Measurements from ENCODE around the gene PRSS38. TPM values are rescaled to one million over a fixed set of nuclear protein-coding genes. Genes with fewer than 3 reads are reported as not detected.
A peak's percentile ranks its signal among the peaks of the same experiment; 100 is the strongest.

The PRSS38 gene
- total and polyA plus RNA-seq, 2 experiments from 2014 or later = not detected

DNA sequence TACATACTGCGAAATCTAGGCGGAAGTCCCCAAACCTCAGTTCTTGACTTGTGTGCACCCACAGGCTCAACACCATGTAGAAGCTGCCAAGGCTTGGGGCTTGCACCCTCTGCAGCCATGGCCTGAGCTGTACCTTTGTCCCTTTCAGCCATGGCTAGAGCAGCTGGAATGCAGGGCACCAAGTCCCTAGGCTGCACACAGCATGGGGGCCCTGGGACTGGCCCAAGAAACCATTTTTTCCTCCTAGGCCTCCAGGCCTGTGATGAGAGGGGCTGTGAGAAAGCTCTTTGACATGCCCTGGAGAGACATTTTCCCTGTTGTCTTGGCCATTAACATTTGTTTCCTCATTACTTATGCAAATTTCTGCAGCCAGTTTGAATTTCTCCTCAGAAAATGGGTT lies 1.5 kb upstream of the PRSS38 start:
- Histone ChIP-seq H3K4me1 (ENCODE audit: insufficient read depth) (no peaks in the 10 kb centered on the region), H3K9me2 (ENCODE audit: insufficient read depth) (no peaks in the 10 kb centered on the region; the same call in 1 of the 2 replicates), H3K36me3 (ENCODE audit: insufficient read depth) (no peaks in the 10 kb centered on the region), H4K20me1 (replicated peaks; ENCODE audit: insufficient read depth) (no peaks in the 10 kb centered on the region), H3K4me2 (no peak overlapping the region), H3K79me2 (replicated peaks; ENCODE audit: insufficient read depth) (no peaks in the 10 kb centered on the region), H3K4me3 (no peak overlapping the region), H3K27ac (ENCODE audit: low read depth) (no peak overlapping the region), H3K27me3 (ENCODE audit: insufficient read depth) (no peaks in the 10 kb centered on the region), H2AFZ (no peak overlapping the region), H3F3A (replicated peaks; ENCODE audit: low read depth) (no peaks in the 10 kb centered on the region)
- Mint-ChIP-seq H3K27me3 (ENCODE audit: insufficient read depth, low read depth, poor library complexity) (no peaks in the 10 kb centered on the region), H3K27ac (no peak overlapping the region), H3K36me3 (ENCODE audit: low read depth) (peaks cover 19% of the 10 kb centered on the region), H3K4me3 (no peak overlapping the region), H3K9me3 (peaks cover 49% of the 10 kb centered on the region), H3K4me1 (no peaks in the 10 kb centered on the region)
- ATAC-seq = no peak
- no peak for DNase-seq (ENCODE audit: low spot score)
- no peak for TF ChIP-seq ZNF114 (CRISPR knock-in tag; IDR thresholded peaks at IDR 0.05)

DNA sequence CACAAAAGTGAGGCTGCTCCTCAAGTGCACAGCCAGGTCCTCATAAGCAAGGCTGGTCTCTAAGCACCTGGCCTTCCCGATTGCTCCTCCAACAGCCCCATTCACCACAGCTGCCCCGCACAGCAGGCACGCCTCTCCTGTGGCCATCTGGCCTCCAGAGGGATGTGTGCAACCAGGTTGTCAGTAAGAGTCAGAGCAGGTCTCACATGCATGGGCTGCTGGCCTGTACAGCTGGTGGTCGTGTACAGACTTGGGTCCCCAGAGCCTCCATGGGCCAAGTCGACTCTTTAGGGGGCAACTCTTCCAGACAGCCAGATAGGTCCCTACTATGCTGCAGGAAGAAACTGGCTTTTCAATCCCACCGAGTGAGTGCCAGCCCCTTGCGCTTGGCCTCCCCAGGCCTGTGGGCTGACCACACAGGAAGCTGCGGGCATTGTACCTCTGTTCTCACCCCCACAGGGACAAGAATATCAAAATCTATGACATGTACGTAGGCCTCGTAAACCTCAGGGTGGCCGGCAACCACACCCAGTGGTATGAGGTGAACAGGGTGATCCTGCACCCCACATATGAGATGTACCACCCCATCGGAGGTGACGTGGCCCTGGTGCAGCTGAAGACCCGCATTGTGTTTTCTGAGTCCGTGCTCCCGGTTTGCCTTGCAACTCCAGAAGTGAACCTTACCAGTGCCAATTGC lies 1.4 kb downstream of the PRSS38 start:
- H3K27me3 ChIP-seq (ENCODE audit: insufficient read depth) = no peaks in the 10 kb centered on the region
- 0 out of 2 replicates have a peak overlapping the region, but pooled peaks have one; percentile 7 for H2AFZ ChIP-seq
- H3F3A ChIP-seq (replicated peaks; ENCODE audit: low read depth) = no peaks in the 10 kb centered on the region
- no peak overlapping the region for H3K27ac ChIP-seq (ENCODE audit: low read depth)
- Mint-ChIP-seq H3K4me1 (no peaks in the 10 kb centered on the region), H3K9me3 (peaks cover 54% of the 10 kb centered on the region), H3K27me3 (ENCODE audit: insufficient read depth, low read depth, poor library complexity) (no peaks in the 10 kb centered on the region), H3K36me3 (ENCODE audit: low read depth) (peaks cover 19% of the 10 kb centered on the region), H3K4me3 (no peak overlapping the region), H3K27ac (no peak overlapping the region)
- H3K9me2 ChIP-seq (ENCODE audit: insufficient read depth) = no peaks in the 10 kb centered on the region
- no peaks in the 10 kb centered on the region for H3K79me2 ChIP-seq (replicated peaks; ENCODE audit: insufficient read depth)
- TF ChIP-seq, protein P1, sequence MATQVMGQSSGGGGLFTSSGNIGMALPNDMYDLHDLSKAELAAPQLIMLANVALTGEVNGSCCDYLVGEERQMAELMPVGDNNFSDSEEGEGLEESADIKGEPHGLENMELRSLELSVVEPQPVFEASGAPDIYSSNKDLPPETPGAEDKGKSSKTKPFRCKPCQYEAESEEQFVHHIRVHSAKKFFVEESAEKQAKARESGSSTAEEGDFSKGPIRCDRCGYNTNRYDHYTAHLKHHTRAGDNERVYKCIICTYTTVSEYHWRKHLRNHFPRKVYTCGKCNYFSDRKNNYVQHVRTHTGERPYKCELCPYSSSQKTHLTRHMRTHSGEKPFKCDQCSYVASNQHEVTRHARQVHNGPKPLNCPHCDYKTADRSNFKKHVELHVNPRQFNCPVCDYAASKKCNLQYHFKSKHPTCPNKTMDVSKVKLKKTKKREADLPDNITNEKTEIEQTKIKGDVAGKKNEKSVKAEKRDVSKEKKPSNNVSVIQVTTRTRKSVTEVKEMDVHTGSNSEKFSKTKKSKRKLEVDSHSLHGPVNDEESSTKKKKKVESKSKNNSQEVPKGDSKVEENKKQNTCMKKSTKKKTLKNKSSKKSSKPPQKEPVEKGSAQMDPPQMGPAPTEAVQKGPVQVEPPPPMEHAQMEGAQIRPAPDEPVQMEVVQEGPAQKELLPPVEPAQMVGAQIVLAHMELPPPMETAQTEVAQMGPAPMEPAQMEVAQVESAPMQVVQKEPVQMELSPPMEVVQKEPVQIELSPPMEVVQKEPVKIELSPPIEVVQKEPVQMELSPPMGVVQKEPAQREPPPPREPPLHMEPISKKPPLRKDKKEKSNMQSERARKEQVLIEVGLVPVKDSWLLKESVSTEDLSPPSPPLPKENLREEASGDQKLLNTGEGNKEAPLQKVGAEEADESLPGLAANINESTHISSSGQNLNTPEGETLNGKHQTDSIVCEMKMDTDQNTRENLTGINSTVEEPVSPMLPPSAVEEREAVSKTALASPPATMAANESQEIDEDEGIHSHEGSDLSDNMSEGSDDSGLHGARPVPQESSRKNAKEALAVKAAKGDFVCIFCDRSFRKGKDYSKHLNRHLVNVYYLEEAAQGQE (IDR thresholded peaks at IDR 0.05; ENCODE audit: unreplicated experiment) = no peak
- TF ChIP-seq ZNF114 (CRISPR knock-in tag; IDR thresholded peaks at IDR 0.05) (no peak), JUNB (IDR thresholded peaks at IDR 0.05; ENCODE audit: unreplicated experiment) (no peak), CREB1 (CRISPR knock-in tag; IDR thresholded peaks at IDR 0.05; ENCODE audit: low read depth) (no peak)
- TF ChIP-seq, protein P2, sequence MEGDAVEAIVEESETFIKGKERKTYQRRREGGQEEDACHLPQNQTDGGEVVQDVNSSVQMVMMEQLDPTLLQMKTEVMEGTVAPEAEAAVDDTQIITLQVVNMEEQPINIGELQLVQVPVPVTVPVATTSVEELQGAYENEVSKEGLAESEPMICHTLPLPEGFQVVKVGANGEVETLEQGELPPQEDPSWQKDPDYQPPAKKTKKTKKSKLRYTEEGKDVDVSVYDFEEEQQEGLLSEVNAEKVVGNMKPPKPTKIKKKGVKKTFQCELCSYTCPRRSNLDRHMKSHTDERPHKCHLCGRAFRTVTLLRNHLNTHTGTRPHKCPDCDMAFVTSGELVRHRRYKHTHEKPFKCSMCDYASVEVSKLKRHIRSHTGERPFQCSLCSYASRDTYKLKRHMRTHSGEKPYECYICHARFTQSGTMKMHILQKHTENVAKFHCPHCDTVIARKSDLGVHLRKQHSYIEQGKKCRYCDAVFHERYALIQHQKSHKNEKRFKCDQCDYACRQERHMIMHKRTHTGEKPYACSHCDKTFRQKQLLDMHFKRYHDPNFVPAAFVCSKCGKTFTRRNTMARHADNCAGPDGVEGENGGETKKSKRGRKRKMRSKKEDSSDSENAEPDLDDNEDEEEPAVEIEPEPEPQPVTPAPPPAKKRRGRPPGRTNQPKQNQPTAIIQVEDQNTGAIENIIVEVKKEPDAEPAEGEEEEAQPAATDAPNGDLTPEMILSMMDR (conservative IDR thresholded peaks at IDR 0.05; ENCODE audit: low read depth in 2 of 2) = no peak
- DNase-seq (ENCODE audit: low spot score) = no peak
- no peak for ATAC-seq
- no peaks in the 10 kb centered on the region for H3K36me3 ChIP-seq (ENCODE audit: insufficient read depth)
- no peak overlapping the region for H3K4me3 ChIP-seq
- H3K4me1 ChIP-seq (ENCODE audit: insufficient read depth) = no peaks in the 10 kb centered on the region
- H3K4me2 ChIP-seq = no peak overlapping the region
- H4K20me1 ChIP-seq (replicated peaks; ENCODE audit: insufficient read depth) = no peaks in the 10 kb centered on the region
